Kidney (tissue), 14 donors: ENCODE results near the gene TBC1D9. TPM values are rescaled to one million over a fixed set of nuclear protein-coding genes. Genes with fewer than 3 reads are reported as not detected.

Experiments used
- DNase-seq, 5 donors: peaks; one replicate each; pipeline ENCODE4 v3.0.0-alpha.2; 2013 to 2020
- FAIRE-seq: peaks from 2 replicates; lab custom pipeline; 2012; peaks lifted over from hg19 to GRCh38; lab: Jason Lieb, UNC
- H3K27ac ChIP-seq, 2 donors: one replicate each; pipeline ENCODE4 v1.7.0; 2013; ENCODE audit warnings: low read depth in 2 of 2, low read length in 2 of 2, inconsistent platforms in 1 of 2
- H3K27me3 ChIP-seq: one replicate; pipeline ENCODE4 v1.7.1; 2013; ENCODE audit warnings: low read length, inconsistent platforms; ENCODE audit not compliant: control insufficient read depth, insufficient read depth
- H3K36me3 ChIP-seq, 3 donors: one replicate each; pipeline versions ENCODE4 v1.7.0 to v1.7.1; 2013; ENCODE audit warnings: low read length in 3 of 3, control low read depth in 1 of 3, inconsistent platforms in 1 of 3; ENCODE audit not compliant: insufficient read depth in 3 of 3, control insufficient read depth in 2 of 3
- H3K4me1 ChIP-seq, 3 donors: one replicate each; pipeline versions ENCODE4 v1.7.0 to v1.7.1; 2013; ENCODE audit warnings: low read length in 3 of 3, inconsistent platforms in 1 of 3, low read depth in 1 of 3; ENCODE audit not compliant: control insufficient read depth in 2 of 3, insufficient read depth in 2 of 3
- H3K4me3 ChIP-seq, 3 donors: one replicate each; pipeline versions ENCODE4 v1.7.0 to v1.8.1; 2013; ENCODE audit warnings: low read length in 3 of 3, control low read depth in 1 of 3, inconsistent platforms in 1 of 3
- H3K9ac ChIP-seq, 3 donors: one replicate each; pipeline versions ENCODE4 v1.7.0 to v1.7.1; 2013; ENCODE audit warnings: low read length in 3 of 3, control low read depth in 1 of 3, inconsistent platforms in 1 of 3
- H3K9me3 ChIP-seq, 3 donors: one replicate each; pipeline versions ENCODE4 v1.7.0 to v1.7.1; 2013; ENCODE audit warnings: low read length in 3 of 3, control low read depth in 1 of 3, inconsistent platforms in 1 of 3; ENCODE audit not compliant: control insufficient read depth in 2 of 3, insufficient read depth in 1 of 3
- CTCF ChIP-seq: IDR thresholded peaks from 3 replicates; pipeline ENCODE4 v1.5.1; 2012; ENCODE audit warnings: mild to moderate bottlenecking, moderate library complexity, borderline replicate concordance; ENCODE audit not compliant: insufficient read depth; ENCODE audit errors: extremely low read depth
- intact Hi-C: fragments of 100-400 bp; cut with DNase I; formaldehyde crosslinking; loops from one replicate; pipeline ENCODE4 v1.11.1; 2022
- polyA plus RNA-seq: library from polyadenylated mRNA; stranded (reverse); fragments of 350-450 nt; fragmentation: Illumina TruSeq; extraction: RNeasy Lipid Tissue Mini Kit (QIAGEN cat#74804); gene quantifications from one replicate; pipeline ENCODE4 v1.2.3, GENCODE V29; 2014; ENCODE audit warnings: low read depth, low replicate concordance; ENCODE audit not compliant: insufficient read depth
- total RNA-seq: library from RNA; stranded (reverse); fragmentation: NEBNext Ultra II Directional; extraction: Animal tissue kit (Norgen Biotek cat#: 25700); gene quantifications from one replicate; pipeline ENCODE4 v1.2.1, GENCODE V29; 2021
- donor health status: control.
- donor health status: control.
- donor health status: control.
- donor health status: control.
- donor health status: control.
- donor health status: DM: yes; HTN: yes; CAD: no.
- donor health status: Normal renal cell carcinoma (clear cell type).

Gene TBC1D9
- total and polyA plus RNA-seq, 2 donors from 2014 or later, result 14.4 to 38.6 TPM

- intact Hi-C loops, result no loop called here
- no peak for FAIRE-seq
- peaks cover 0 to 10% (median 5%) of the 10 kb centered on the region in 3 donors for H3K4me1 ChIP-seq
- H3K9ac ChIP-seq, result no peak overlapping the region
- no peaks in the 10 kb centered on the region for H3K36me3 ChIP-seq
- H3K27ac ChIP-seq, result no peak overlapping the region
- TF ChIP-seq CTCF, result no peak
- no peaks in the 10 kb centered on the region for H3K27me3 ChIP-seq
- no peak overlapping the region for H3K4me3 ChIP-seq
- H3K9me3 ChIP-seq, result no peaks in the 10 kb centered on the region
- no peak for DNase-seq
These were observed 44.3 kb downstream of the TBC1D9 start for GRCh38 chr4:140711910-140712309.

GRCh38 chr4:140710908-140711622, 45.1 kb downstream of the TBC1D9 start:
- Histone ChIP-seq H3K27me3 (no peaks in the 10 kb centered on the region), H3K9ac (peak overlapping the region in 1 of 3 donors; percentile 15), H3K4me3 (no peak overlapping the region), H3K36me3 (no peaks in the 10 kb centered on the region), H3K9me3 (no peaks in the 10 kb centered on the region), H3K27ac (no peak overlapping the region), H3K4me1 (peaks cover 0 to 11% (median 5%) of the 10 kb centered on the region in 3 donors)
- FAIRE-seq (no peak), DNase-seq (no peak)
- intact Hi-C loops, result no loop called here
- TF ChIP-seq CTCF, result no peak

- Histone ChIP-seq H3K9me3 (no peaks in the 10 kb centered on the region), H3K27me3 (no peaks in the 10 kb centered on the region), H3K4me3 (no peak overlapping the region), H3K4me1 (peaks cover 0 to 23% (median 20%) of the 10 kb centered on the region in 3 donors), H3K27ac (no peak overlapping the region), H3K9ac (no peak overlapping the region), H3K36me3 (no peaks in the 10 kb centered on the region)
- no peak for FAIRE-seq
- no peak for DNase-seq
- TF ChIP-seq CTCF, result no peak
- intact Hi-C loops, result no loop called here
These were observed 48.9 kb downstream of the TBC1D9 start for GRCh38 chr4:140707325-140707724.
